ENCODE data around the gene CIC. TPM values are rescaled to one million over a fixed set of nuclear protein-coding genes. Genes with fewer than 3 reads are reported as not detected.

CIC gene
- total and polyA plus RNA-seq, 2 of the 13 experiments (the other 11 are each of a cell fraction or from before 2014, with no cell fraction given), result 5.9 to 8.0 TPM

DNA sequence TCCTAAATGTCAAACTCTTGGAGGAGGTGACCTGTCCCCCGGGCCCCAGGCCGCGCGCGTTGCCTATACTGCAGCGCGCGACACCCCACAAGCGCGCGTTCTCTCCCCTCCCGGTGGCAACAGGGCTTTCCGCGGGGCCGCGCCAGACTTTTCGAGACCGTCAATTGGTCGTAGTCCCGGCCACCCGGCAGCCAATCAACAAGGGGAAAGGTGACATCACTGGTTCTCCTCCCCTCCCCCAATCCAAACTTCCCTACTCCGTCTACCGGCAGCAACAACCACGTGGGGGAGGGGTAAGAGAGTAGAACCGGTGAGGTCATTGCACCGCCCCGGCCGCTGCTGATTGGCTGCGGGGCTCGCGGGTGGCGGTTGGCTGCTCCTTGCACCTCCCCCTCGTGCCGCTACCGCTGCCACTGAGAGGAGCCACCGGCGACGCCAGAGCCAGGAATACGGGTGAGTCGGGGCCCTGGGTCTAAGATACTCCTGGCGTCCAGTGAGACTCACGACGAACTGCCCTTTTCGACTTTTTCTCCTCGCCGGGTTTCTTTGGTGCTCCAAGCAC, 829 bp upstream of the CIC start (continued):
- TF ChIP-seq, protein P1, sequence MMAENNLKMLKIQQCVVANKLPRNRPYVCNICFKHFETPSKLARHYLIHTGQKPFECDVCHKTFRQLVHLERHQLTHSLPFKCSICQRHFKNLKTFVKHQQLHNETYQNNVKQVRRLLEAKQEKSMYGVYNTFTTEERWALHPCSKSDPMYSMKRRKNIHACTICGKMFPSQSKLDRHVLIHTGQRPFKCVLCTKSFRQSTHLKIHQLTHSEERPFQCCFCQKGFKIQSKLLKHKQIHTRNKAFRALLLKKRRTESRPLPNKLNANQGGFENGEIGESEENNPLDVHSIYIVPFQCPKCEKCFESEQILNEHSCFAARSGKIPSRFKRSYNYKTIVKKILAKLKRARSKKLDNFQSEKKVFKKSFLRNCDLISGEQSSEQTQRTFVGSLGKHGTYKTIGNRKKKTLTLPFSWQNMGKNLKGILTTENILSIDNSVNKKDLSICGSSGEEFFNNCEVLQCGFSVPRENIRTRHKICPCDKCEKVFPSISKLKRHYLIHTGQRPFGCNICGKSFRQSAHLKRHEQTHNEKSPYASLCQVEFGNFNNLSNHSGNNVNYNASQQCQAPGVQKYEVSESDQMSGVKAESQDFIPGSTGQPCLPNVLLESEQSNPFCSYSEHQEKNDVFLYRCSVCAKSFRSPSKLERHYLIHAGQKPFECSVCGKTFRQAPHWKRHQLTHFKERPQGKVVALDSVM (CRISPR knock-in tag; IDR thresholded peaks at IDR 0.05), result no peak
- TF ChIP-seq ZNF552 (CRISPR knock-in tag; IDR thresholded peaks at IDR 0.05; ENCODE audit: borderline replicate concordance) (no peak), CBX1 (IDR thresholded peaks at IDR 0.05; ENCODE audit: low read depth) (peak; percentile 51), PCBP1 (IDR thresholded peaks at IDR 0.05; ENCODE audit: borderline replicate concordance, low read depth, low read length) (peak; percentile 34; the same call in 1 of the 2 replicates), ZNF460 (CRISPR knock-in tag; IDR thresholded peaks at IDR 0.05; ENCODE audit: borderline replicate concordance) (no peak), FOXK1 (CRISPR knock-in tag; IDR thresholded peaks at IDR 0.05; ENCODE audit: borderline replicate concordance, low read depth) (peak; percentile 56), ZNF572 (CRISPR knock-in tag; IDR thresholded peaks at IDR 0.05) (no peak), KDM5A (IDR thresholded peaks at IDR 0.05; ENCODE audit: borderline replicate concordance, low read length) (peak; percentile 75; the same call in 1 of the 2 replicates), ZNF761 (CRISPR knock-in tag; conservative IDR thresholded peaks at IDR 0.05) (no peak), AGO2 (optimal IDR thresholded peaks at IDR 0.05; ENCODE audit: low read depth, low read length) (no peak), PHB2 (IDR thresholded peaks at IDR 0.05; ENCODE audit: partially characterized antibody) (no peak), ELF3 (CRISPR knock-in tag; IDR thresholded peaks at IDR 0.05) (peak; percentile 77), TSC22D2 (CRISPR knock-in tag; IDR thresholded peaks at IDR 0.05; ENCODE audit: borderline replicate concordance) (no peak), BCL6 (CRISPR knock-in tag; IDR thresholded peaks at IDR 0.05) (no peak; the same call in 1 of the 2 replicates), HHEX (CRISPR knock-in tag; IDR thresholded peaks at IDR 0.05) (no peak)
- TF ChIP-seq, protein P2, sequence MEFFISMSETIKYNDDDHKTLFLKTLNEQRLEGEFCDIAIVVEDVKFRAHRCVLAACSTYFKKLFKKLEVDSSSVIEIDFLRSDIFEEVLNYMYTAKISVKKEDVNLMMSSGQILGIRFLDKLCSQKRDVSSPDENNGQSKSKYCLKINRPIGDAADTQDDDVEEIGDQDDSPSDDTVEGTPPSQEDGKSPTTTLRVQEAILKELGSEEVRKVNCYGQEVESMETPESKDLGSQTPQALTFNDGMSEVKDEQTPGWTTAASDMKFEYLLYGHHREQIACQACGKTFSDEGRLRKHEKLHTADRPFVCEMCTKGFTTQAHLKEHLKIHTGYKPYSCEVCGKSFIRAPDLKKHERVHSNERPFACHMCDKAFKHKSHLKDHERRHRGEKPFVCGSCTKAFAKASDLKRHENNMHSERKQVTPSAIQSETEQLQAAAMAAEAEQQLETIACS (CRISPR knock-in tag; IDR thresholded peaks at IDR 0.05), result peak; percentile 96
- TF ChIP-seq, protein P3, sequence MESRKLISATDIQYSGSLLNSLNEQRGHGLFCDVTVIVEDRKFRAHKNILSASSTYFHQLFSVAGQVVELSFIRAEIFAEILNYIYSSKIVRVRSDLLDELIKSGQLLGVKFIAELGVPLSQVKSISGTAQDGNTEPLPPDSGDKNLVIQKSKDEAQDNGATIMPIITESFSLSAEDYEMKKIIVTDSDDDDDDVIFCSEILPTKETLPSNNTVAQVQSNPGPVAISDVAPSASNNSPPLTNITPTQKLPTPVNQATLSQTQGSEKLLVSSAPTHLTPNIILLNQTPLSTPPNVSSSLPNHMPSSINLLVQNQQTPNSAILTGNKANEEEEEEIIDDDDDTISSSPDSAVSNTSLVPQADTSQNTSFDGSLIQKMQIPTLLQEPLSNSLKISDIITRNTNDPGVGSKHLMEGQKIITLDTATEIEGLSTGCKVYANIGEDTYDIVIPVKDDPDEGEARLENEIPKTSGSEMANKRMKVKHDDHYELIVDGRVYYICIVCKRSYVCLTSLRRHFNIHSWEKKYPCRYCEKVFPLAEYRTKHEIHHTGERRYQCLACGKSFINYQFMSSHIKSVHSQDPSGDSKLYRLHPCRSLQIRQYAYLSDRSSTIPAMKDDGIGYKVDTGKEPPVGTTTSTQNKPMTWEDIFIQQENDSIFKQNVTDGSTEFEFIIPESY (CRISPR knock-in tag; IDR thresholded peaks at IDR 0.05), result no peak
- TF ChIP-seq, protein P4, sequence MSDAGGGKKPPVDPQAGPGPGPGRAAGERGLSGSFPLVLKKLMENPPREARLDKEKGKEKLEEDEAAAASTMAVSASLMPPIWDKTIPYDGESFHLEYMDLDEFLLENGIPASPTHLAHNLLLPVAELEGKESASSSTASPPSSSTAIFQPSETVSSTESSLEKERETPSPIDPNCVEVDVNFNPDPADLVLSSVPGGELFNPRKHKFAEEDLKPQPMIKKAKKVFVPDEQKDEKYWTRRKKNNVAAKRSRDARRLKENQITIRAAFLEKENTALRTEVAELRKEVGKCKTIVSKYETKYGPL (CRISPR knock-in tag; IDR thresholded peaks at IDR 0.05), result no peak
- TF ChIP-seq, protein P5, sequence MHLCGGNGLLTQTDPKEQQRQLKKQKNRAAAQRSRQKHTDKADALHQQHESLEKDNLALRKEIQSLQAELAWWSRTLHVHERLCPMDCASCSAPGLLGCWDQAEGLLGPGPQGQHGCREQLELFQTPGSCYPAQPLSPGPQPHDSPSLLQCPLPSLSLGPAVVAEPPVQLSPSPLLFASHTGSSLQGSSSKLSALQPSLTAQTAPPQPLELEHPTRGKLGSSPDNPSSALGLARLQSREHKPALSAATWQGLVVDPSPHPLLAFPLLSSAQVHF (CRISPR knock-in tag; IDR thresholded peaks at IDR 0.05), result no peak
- TF ChIP-seq, protein P6, sequence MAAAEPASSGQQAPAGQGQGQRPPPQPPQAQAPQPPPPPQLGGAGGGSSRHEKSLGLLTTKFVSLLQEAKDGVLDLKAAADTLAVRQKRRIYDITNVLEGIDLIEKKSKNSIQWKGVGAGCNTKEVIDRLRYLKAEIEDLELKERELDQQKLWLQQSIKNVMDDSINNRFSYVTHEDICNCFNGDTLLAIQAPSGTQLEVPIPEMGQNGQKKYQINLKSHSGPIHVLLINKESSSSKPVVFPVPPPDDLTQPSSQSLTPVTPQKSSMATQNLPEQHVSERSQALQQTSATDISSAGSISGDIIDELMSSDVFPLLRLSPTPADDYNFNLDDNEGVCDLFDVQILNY (CRISPR knock-in tag; conservative IDR thresholded peaks at IDR 0.05), result 0 out of 2 replicates have a peak, but pooled peaks have one; percentile 10
